HG03039 (cell line): ENCODE results near the gene ZFYVE19.

ENCODE experiments used
- ATAC-seq: cut with Tn5 transposase; IDR thresholded peaks from one replicate; pipeline ENCODE4 v1.9.1; 2021; ENCODE audit warnings: mild to moderate bottlenecking, moderate library complexity; ENCODE audit not compliant: unreplicated experiment

ZFYVE19 gene, protein sequence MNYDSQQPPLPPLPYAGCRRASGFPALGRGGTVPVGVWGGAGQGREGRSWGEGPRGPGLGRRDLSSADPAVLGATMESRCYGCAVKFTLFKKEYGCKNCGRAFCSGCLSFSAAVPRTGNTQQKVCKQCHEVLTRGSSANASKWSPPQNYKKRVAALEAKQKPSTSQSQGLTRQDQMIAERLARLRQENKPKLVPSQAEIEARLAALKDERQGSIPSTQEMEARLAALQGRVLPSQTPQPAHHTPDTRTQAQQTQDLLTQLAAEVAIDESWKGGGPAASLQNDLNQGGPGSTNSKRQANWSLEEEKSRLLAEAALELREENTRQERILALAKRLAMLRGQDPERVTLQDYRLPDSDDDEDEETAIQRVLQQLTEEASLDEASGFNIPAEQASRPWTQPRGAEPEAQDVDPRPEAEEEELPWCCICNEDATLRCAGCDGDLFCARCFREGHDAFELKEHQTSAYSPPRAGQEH

DNA sequence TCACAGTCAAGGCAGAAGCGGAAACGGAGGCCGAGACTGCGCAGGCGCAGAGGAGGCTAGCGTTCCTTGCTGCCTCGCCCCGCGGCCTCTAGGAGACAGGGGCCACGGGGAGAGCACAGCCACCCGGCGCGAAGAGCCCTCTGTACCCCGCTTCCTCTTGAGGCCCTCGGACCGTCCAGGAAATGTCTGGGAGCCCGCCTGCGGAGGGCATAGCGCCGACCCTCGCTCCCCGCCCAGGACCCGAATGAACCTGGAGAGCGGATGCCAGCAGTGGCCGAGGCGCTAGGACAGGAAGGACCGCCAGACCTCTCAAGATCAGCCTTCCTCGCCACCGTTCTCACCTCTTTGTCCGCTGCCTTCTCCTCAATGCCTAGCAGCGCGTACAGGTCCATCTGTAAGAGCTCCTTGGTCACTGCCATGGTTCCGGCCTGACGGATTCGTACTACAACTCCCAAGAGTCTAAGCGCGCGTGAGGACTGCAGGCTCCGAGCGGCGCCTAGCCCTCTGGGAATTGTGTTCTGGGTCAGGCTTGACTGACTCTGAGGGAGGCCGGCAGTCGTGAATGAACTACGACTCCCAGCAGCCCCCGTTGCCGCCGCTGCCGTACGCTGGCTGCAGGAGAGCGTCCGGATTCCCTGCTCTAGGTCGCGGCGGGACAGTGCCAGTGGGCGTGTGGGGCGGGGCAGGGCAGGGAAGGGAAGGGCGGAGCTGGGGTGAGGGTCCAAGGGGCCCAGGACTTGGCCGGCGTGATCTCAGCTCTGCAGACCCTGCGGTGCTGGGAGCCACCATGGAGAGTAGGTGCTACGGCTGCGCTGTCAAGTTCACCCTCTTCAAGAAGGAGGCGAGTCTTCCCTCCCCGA lies at the start of gene ZFYVE19, which contains the start of gene DNAJC17:
Gene ZFYVE19 (plus strand): TSS at position 62 of the 860 bp plus-strand sequence. CDS start 501 bp downstream, at position 563.
Gene DNAJC17 (minus strand): TSS at position 446 of the 860 bp plus-strand sequence. CDS start 27 bp downstream, at position 419.
- peak; percentile 92 for ATAC-seq

DNA sequence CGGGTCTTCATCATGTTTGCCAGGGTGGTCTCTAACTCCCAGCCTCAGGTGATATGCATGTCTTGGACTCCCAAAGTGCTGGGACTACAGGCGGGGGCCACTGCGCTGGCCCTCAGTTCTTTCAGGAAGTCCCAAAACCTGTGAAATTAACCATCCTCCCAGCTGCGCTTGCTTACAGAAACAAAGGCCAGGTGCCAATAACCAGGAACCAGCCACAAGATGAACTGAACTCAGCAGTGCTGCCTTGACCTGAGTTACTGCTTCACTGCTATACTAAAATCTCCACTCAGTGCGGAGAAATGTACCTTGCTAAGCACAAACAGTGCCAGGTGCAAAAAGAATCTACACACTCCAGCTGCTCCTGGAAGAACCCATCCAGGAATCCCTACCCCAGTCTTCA lies 46.9 kb upstream of the ZFYVE19 start:
- no peak for ATAC-seq

DNA sequence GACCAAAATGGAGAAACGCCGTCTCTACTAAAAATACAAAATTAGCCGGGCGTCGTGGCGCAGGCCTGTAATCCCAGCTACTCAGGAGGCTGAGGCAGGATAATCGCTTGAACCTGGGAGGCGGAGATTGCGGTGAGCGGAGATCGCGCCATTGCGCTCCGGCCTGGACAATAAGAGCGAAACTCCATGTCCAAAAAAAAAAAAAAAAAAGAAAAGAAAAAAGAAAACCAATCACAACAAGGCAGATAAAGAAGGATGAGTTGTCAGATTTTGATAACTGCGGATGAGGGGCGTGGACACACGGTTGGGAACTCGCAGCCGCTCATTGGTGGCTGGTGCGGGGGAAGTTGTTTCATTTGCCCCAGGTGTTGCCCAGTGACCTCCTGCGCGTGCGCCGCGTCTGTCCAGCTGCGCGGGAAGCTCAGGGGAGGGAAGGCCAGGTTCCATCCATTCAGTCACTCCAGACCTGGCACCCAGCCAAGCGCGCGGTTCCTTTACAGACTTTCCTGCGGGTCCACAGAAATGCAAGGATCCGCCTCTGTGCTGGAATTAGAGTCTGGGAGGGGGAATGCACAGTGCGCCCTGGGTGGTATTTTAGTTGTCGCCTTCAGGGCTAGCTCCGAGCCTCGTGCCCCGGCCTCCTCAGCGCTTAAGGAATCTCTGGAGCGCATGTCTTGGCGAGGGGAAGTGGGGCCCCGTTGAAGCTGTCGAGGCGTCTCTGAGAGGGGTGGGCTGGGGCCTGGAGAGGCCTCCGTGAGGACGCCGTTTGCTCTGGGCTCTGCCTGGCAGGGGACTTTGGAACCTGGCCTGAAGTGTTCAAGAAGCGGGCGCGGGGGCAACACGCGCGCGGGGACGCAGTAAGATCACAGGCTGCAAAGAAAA lies 43.7 kb upstream of the ZFYVE19 start:
- no peak for ATAC-seq

DNA sequence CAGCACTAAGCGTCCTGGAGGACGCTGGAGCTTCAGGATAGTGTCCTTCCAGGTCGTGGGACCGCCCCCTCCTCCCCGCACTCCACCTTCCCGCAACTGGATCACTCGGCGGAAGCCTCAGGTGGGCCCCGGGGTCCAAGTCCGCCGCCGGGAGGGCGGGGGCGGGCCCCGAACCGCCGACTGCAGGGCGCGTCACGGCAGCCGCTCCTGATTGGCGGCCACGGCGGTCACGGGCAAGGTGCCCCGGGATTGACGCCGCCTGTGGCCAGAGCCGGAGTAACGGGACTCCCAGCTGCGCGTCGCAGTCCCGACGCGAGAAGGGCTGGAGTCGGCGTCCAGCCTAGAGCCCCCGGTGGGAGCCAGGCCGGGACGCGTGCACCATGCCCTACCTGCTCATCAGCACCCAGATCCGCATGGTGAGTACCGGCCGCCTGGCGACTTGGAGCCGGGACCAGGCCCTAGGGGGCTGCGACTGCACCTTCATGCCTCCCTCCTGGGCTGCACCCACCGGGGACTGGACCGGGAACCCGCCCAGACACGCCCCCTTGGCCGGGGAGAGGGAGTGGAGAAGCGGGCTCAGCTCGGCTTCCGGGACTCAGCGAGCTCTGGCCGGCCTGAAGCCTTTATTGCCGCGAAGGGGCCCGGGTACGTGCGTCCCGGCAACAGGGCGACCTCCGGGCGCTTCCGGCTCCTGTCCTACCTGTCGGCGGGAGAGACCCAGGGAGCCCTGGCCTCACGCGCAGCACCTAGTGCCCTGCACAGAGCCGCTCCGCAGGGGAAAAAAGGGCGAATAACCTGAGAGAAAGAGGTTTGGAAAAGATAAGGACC lies 42.9 kb upstream of the ZFYVE19 start, which contains the start of gene GCHFR:
Gene GCHFR (plus strand): TSS at position 268 of the 828 bp plus-strand sequence. CDS start 113 bp downstream, at position 381.
- no peak for ATAC-seq

DNA sequence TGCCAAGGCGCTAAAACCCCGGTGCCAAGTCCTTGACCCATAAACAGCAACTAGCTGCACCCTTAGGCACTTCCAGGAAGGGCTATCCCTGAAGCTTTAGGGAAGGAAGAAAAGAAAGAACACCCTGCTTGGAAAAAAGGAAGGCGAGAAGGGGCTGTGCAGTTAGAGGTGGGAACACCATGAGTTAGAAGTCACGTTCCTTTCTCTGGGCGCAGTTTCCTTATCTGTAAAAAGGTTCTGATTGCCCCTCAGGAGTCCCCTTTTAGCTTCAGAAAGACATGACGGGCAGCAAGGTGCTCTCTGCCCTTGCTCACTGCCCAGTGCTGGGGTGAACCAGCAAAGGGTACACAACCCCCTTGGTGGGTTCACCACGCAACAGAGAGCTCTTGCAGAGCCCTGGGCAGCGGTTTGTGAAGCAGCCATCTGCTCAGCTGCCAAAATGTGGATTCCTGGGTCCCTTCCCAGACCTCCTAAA lies 42.2 kb upstream of the ZFYVE19 start:
- no peak for ATAC-seq

DNA sequence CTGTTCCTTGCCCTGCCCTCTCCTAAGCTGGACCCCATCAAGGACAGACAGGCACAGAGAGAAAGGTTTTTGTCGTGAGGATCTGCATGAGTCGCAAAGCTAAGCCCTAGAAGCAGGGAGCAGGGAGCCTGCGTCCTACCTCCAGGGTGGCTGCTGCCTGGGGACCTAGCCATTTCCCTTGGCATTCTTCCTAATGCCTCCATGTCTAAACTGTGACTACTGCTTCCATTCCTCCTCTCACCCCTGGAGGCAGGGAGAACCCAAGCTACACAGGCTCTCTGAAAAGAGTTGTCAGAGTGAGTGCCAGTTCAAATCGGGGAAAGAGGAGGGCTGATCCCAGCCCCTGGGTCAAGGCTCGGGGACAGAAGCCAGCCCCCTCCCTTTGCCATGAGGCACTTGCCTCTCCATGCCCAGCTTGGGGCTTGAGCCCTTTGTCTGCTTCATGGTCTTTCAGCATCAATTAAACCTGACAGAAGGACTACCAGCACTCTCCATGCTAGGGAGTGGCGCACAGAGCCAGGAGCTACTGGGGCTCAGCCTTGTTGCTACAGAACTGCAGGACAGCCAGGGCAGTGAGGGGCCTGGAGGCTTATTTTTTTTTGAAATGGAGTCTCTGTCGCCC lies 40.6 kb upstream of the ZFYVE19 start:
- no peak for ATAC-seq

DNA sequence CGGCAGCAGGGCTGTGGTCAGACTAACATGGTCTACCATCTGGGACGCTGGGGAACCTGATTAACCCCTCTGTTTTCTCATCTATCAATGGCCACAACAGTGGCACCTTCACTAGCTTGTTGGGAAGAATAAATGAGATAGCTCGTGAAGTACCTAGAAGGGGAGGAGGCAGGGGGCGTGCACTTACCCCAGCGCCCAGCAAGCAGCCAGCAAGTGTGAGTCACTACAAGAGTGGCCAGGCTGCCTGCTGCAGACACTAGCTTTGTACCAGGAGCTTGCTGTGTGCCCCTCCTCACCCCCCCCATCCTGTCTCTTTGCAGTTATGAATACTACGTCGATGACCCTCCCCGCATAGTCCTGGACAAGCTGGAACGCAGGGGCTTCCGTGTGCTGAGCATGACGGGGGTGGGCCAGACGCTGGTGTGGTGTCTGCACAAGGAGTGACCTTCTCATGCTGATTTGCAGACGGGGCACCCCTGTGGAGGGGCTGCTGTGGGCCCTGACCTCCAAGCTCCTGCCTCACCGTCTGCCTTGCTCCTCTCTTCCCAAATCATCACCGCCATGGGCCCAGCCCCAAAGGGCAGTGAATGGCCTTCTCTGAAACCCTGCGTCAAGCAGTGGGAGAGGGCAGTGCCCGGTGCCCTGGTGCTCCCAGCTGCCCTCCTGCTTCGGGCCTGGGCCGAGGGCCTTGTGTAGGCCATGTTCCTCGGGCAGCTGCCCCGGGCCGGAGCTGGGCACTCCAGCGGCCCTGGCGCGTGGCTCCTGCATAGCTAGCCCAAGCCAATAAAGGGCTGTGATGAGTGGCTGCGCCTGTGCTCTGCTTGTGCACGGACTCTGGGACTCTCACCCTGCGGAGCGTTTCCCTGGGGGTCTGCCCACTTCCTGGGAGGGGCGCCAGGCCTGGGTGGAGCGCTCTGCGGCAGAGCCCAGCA lies 39.7 kb upstream of the ZFYVE19 start:
- ATAC-seq, result no peak

DNA sequence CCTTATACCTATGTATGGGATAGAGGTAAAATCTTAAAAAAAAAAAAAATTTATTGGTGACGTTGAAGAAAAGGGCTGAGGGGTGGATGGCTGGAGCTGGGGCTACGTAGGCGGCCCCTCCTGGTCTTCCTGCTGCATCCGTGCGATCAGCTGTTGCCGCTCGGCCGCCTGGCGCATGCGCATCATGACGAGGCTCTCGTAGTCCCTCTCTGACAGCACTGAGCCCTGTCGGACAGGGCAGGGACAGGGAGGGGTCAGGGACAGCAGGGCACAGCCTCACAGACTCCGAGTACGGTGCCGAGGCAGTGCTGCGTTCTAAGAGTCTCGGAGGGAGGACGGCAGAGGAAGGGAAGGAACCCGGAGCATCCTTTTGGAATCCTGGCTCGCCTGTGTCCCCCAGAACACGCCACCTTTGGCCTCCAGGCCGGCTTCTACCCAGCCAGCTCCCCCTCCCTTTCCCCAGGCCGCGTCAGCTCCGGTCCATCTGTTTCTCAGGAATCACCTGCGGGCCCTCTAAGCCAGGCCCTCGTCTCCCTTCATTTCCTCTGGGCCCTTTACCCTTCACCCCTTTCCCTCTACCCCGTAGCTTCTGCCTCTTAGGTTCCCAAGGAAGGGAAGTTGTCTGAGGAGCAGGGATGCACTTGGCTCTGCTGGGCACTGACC lies 38.9 kb upstream of the ZFYVE19 start:
- no peak for ATAC-seq

DNA sequence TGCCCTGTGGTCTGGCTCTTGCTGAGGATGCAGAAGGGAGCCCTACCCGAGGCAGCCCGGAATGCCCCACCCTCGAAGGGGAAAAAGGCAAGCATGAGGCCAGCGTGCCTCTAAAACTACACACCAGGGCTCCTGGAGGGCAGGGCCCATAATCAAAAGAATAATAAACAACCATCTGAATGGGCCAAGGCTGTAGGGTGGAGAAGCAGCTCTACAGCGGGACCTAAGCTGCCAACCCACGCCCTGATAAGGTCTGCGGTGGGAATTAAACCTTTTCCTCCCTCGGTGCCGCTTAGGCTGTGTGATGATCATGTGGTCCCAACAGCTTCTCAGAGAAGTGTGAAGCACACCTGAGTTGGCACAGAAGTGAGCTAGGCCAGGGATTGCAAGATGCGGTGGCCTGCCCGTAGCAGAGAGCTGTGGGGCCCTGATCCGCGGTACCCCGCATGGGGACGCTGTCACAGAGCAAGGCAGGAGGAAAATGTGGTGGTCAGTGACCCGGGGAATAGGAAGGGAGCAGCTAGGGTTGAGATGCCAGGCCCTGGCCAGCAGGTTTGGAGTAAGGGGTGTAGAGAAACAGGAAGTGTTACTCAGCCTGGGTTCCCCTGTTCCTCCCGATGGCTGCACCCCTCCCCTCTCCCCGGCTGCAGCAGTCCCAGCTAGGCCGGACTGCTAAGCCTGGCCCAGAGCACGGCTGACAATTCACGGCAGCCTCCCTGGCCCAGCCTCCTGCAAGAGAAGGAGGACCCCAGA lies 38.2 kb upstream of the ZFYVE19 start:
- no peak for ATAC-seq

DNA sequence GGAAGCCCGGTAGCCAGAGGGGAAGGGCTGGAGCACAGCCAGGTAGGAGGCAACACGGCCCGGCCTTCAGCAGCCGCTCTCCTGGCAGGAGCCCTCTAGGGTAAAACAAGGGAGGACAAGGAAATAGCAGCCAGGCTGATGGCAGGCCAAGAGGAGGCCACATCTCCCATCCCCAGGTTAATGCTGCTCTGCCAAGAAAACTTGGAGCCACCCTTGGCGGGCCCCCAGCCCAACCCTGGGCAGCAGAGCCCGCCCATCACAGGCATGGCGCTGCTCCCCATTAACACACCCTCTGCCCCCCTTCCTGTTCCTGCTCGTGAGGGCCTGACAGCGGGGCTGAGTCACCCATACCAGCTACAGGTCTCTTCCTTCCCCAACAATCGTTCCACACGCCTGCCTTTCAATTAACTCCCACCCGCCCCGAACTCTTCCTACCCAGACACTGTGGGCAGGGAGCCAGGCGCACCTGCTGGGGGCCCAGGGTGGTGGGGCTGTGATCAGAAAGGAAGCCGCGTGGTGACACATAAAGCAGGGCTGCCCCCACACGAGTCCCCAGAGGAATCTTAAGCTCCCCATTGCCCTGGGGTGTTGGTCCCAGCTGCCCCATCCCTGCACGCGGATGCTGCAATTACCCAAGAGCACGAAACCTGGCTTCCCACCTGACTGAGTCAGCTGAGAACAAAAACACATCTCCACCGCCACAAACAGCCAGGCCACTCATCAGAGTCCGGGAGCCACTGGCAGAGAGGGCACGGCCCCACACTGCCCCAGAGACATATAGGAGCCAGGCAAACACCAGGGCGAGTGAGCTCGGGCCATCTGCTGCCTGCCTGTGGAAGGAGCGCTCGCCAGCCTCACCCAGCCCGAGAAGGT lies 37.4 kb upstream of the ZFYVE19 start, which contains the start of gene C15orf62:
Gene C15orf62 (plus strand): TSS at position 707 of the 873 bp plus-strand sequence. CDS start 516 bp downstream, outside the sequence.
- no peak for ATAC-seq

DNA sequence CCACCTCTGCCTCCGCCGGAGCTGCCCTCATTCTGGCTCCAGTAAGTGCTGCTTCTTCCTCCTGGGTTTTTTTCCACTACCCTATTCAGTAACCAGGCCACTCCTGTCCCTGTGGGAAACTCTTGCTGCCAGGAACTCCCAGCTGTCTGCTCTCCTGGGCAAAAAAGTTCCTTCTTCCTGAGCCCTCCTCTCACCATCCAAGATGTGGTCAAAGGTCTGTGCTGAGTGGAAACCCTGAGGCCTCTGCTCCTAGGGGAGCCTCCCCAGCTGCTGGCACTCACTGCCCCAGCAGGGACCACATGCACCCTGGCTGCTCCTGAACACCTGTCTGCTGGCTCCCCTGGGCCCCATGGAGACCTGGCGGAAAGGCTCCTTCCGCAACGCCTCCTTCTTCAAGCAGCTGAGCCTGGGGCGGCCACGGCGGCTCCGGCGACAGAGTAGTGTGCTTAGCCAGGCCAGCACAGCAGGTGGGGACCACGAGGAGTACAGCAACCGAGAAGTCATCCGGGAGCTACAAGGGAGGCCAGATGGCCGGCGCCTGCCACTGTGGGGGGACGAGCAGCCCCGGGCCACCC lies 36.7 kb upstream of the ZFYVE19 start:
- no peak for ATAC-seq

DNA sequence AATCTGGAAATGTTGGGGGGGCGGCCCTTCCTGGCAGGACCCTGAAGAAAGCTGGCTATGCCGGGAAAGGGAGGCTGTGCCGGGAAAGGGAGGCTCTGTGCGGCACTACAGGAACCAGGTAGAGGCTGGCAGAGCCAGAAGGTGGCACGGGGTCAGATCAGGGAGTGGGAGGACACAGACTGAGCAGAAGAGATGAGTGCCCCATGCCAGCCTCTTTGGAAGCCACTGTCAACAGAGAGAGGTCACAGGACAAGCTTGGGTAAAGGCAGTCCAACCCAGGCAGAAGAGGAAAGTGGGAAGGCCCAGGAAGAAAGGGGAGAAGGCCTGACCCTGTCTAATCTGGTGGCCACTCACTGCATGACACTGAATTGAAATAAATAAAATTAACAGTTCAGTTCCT lies 35.6 kb upstream of the ZFYVE19 start:
- ATAC-seq, result no peak

DNA sequence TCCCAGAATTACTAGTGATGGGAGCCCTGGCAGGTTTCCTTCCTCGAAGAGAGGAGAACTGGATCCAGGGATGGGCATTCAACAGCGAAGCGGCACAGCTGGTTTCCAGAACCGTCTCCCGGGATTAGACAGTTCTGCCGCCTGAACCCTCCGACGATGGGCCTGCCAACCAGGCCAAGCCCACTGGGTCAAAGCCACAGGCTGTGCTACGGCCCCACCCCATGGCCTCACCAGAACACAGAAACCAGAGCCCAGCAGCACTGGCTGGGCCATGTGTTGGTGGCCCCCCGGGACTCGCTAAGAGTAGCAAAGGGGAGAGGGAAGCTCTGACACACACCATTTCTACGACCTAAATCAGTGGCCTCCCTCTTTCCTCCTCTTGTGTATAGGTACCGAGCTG lies 34.9 kb upstream of the ZFYVE19 start:
- no peak for ATAC-seq

DNA sequence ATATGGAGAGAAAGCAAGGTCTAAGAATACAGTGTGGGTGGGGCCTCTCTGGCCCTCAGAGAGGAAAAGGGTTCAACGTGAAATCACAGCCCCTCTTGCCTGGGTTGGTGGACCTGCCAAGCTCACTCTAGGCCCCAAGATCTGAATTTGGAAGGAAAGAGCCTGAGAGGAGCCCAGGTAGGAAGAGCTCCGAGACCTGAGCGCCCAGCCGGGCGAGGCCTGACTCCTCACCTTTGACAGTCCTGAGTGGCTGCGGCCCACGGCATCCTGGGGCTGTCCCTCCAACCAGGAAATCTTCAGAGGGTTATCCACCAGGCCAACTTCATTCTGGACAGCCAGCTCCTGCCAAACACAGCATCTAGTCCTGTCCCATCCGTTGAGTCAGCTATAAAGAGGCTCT lies 33.4 kb upstream of the ZFYVE19 start:
- ATAC-seq, result no peak

DNA sequence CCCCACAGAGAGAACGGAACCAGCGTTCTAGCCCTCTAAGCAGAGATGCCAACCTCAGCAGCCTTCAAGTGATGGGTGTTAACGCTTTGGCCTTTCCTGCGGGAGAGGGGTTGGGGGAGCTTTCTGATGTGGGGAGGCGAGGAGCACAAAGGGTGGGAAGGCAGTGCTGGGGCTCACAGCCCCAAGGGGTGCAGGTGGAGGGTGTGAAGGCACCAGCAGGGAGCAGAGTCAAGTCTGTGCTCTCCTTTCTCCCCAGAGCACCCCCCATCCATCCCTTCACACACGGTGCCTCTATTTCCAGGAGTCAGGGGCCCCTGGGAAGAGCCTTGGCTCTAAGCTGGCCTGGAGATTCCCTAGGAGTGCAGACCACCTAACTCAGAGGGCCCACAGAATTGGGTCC lies 33.0 kb upstream of the ZFYVE19 start:
- no peak for ATAC-seq
